Mesothelial cell of epicardium (in vitro differentiated cells): Measurements from ENCODE around the gene FNDC1. TPM values are rescaled to one million over a fixed set of nuclear protein-coding genes. Genes with fewer than 3 reads are reported as not detected.

ENCODE experiments used
- DNase-seq, 2 experiments: peaks; one replicate each; pipeline ENCODE4 v3.0.0; 2021; ENCODE audit warnings: low spot score in 2 of 2; ENCODE audit not compliant: unreplicated experiment in 2 of 2
- H3K27ac Mint-ChIP-seq: 2 replicates; pipeline ENCODE4 v1.8.0; 2021; ENCODE audit warnings: mixed read lengths
- H3K27me3 Mint-ChIP-seq: 2 replicates; pipeline ENCODE4 v1.8.0; 2021; ENCODE audit warnings: low read depth, mixed read lengths
- H3K36me3 Mint-ChIP-seq: 2 replicates; pipeline ENCODE4 v1.8.0; 2021; ENCODE audit warnings: mixed read lengths
- H3K4me1 Mint-ChIP-seq: 2 replicates; pipeline ENCODE4 v1.8.0; 2021; ENCODE audit warnings: mixed read lengths
- H3K4me3 Mint-ChIP-seq: 2 replicates; pipeline ENCODE4 v1.8.0; 2021; ENCODE audit warnings: mild to moderate bottlenecking, moderate library complexity, mixed read lengths
- H3K9me3 Mint-ChIP-seq: 2 replicates; pipeline ENCODE4 v1.8.0; 2021; ENCODE audit warnings: mixed read lengths
- CTCF ChIP-seq: fragments of 200-600 bp; sonication (generic); IDR thresholded peaks from one replicate; pipeline ENCODE4 v1.5.0; 2021; ENCODE audit warnings: antibody characterized with exemption; ENCODE audit not compliant: unreplicated experiment
- total RNA-seq: library from RNA; stranded (reverse); gene quantifications from 3 replicates; pipeline ENCODE4 v1.2.1, GENCODE V29; 2021

The FNDC1 gene
- total RNA-seq, 1 donor from 2014 or later: 0.31 TPM

GRCh38 chr6:159233365-159234101, 64.3 kb downstream of the FNDC1 start:
- DNase-seq: no peak
- Mint-ChIP-seq H3K9me3 (no peaks in the 10 kb centered on the region), H3K27me3 (peaks cover 80% of the 10 kb centered on the region)

GRCh38 chr6:159234102-159234553, 64.9 kb downstream of the FNDC1 start:
- peaks cover 2% of the 10 kb centered on the region for H3K4me1 Mint-ChIP-seq
- no peak for TF ChIP-seq CTCF
- H3K27me3 Mint-ChIP-seq: peaks cover 84% of the 10 kb centered on the region
- DNase-seq: no peak
- H3K27ac Mint-ChIP-seq: no peak overlapping the region
- peak overlapping the region; percentile 26 for H3K4me3 Mint-ChIP-seq
- H3K9me3 Mint-ChIP-seq: no peaks in the 10 kb centered on the region
- H3K36me3 Mint-ChIP-seq: no peaks in the 10 kb centered on the region

More at GRCh38 chr6:159233365-159234101, 64.3 kb downstream of the FNDC1 start:
- no peak overlapping the region for H3K27ac Mint-ChIP-seq
- H3K4me1 Mint-ChIP-seq: peaks cover 2% of the 10 kb centered on the region
- H3K36me3 Mint-ChIP-seq: no peaks in the 10 kb centered on the region
- H3K4me3 Mint-ChIP-seq: no peak overlapping the region
- no peak for TF ChIP-seq CTCF

- no peak for DNase-seq
- H3K9me3 Mint-ChIP-seq: no peaks in the 10 kb centered on the region
- H3K4me1 Mint-ChIP-seq: peaks cover 2% of the 10 kb centered on the region
- no peak overlapping the region for H3K27ac Mint-ChIP-seq
- no peak for TF ChIP-seq CTCF
- H3K27me3 Mint-ChIP-seq: peaks cover 64% of the 10 kb centered on the region
- no peaks in the 10 kb centered on the region for H3K36me3 Mint-ChIP-seq
- H3K4me3 Mint-ChIP-seq: no peak overlapping the region
These were observed 69.8 kb downstream of the FNDC1 start for GRCh38 chr6:159238920-159239558.

DNA sequence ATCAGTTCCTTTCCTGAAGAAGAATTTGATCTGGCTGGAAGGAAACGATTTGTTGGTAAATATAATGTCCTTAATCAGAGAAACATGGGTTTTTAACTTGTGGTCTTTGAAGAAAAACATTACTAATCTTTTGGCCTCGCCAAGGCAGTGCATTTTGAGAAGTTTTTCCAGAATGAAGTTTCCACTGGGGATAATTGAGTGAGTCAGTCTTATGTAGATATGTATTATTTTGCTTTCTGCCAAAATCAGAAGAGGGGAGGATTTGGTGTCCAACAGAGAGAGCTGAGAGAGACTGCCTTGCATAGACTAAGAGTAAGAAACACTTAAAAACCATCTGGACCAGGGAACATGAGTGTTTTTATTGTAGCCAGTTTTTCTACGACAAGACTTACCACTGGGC, 79.9 kb downstream of the FNDC1 start:
- no peak for DNase-seq
- H3K9me3 Mint-ChIP-seq: no peaks in the 10 kb centered on the region
- no peak overlapping the region for H3K27ac Mint-ChIP-seq

GRCh38 chr6:159249752-159250151, 80.6 kb downstream of the FNDC1 start:
- no peak overlapping the region for H3K27ac Mint-ChIP-seq
- no peaks in the 10 kb centered on the region for H3K4me1 Mint-ChIP-seq
- H3K9me3 Mint-ChIP-seq: no peaks in the 10 kb centered on the region
- no peak for TF ChIP-seq CTCF
- no peak for DNase-seq
- peaks cover 17% of the 10 kb centered on the region for H3K27me3 Mint-ChIP-seq
- H3K36me3 Mint-ChIP-seq: no peaks in the 10 kb centered on the region
- no peak overlapping the region for H3K4me3 Mint-ChIP-seq

More for the DNA sequence above, 79.9 kb downstream of the FNDC1 start:
- Mint-ChIP-seq H3K4me3 (no peak overlapping the region), H3K4me1 (no peaks in the 10 kb centered on the region), H3K36me3 (no peaks in the 10 kb centered on the region), H3K27me3 (peaks cover 14% of the 10 kb centered on the region)
- no peak for TF ChIP-seq CTCF
